HG02973 (cell line): ENCODE results near the gene OVOL1.

ENCODE experiments used
- ATAC-seq: cut with Tn5 transposase; IDR thresholded peaks from one replicate; pipeline ENCODE4 v1.9.1; 2021; ENCODE audit warnings: moderate library complexity; ENCODE audit not compliant: unreplicated experiment

Gene OVOL1

GRCh38 chr11:65790902-65791650, 4.2 kb downstream of the OVOL1 start:
- no peak for ATAC-seq

GRCh38 chr11:65791719-65792213, 4.9 kb downstream of the OVOL1 start:
- ATAC-seq = peak; percentile 76

- no peak for ATAC-seq
These were observed 5.6 kb downstream of the OVOL1 start for GRCh38 chr11:65792456-65792855.

DNA sequence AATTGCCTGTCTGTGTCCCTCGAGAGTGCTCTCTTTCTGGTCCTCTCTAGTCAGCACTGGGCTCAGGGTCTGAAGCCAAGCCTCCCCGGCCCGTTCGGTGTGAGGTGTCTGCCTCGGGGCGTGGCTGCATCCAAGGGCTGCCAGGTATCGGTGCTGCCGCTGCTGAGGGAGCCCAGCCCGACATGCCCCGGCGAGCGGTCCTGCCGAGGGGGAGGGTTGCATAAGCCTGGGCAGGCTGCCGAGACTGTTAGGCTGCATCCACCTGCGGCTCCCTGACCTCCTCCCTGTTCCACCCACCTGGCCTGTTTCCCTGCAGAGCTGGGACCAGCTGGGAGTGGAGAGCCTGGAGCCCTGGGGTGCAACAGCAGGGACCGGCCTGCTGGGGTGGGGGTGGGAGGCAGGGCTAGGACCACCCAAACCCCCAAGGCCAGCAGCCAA, 6.3 kb downstream of the OVOL1 start:
- ATAC-seq = no peak

DNA sequence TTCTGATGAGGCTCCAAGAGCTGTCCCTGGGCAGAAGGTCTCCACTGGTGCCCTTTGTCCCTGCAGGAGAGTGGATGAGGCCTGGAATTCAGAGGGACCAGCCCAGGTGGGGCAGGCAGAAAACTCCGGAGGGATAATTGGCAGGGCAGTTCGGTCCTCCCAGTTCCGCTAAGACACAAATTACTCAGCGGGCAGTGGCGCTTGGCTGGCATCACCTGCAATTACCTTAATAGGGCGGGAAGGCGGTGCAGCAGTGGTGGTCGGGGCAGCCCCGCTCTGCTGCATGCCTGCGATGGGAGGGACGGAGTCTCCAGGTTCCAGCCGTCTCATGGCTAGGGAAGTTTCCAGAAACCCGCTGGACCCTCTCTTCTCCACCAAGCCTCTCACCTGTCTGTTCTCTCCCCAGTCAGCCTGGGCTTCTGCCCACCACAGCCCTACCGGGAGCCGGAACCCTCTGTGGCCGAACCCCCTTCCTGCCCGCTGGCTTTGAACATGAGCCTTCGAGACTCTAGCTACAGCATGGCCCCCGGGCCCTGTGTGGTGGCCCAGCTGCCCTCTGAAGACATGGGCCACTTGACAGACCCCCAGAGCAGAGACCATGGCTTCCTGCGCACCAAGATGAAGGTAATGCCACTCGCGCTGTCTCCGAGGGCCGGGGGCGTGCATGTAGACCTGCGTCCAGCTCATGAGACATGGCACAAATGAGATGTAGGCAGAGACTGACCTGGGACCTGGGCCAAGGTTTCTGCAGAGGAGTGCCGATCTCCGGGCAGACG, 7.0 kb downstream of the OVOL1 start:
- no peak for ATAC-seq

- ATAC-seq = no peak
These were observed 8.0 kb downstream of the OVOL1 start for GRCh38 chr11:65794570-65795510.

DNA sequence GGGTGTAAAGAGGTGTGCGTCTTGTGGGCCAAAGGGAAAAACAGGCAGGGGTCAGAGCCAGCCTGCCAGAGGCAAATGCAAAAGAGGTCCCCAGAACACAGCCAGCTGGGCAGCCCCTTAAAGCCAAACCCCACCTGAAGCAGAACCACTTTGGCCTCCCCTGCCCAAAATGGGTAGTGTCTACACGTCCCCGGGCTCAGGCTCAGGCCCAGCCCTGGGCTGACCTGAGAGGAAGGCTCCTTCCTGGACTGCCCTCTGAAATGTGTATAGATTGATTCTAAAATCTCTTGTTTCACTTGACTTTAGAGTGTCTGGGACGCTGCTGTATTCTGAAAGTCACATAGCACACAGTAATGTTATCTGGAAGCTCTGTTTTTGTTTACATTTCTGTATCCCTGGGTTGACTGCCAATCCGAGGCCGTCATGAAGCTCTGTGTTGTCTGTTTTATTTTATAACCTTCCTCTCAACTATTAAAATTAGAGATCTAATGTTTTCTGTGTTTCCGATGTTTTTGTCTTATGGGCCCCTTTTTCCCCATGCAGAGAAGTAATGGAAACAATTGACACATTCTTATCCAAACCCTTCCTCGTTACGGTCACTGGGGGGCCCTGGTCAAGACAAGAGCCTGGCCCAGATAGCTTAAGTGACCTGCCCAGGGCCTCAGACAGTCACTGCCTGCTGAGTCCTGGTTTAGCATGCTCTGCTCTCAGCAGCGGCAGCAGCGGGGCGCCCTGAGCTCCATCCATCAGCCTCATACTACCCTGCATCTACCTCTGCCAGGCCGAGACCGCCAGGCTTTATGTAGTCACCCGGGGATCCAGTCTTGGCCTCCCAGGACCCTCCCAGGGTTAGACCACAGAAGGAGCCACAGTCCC, 10.1 kb downstream of the OVOL1 start:
- no peak for ATAC-seq

DNA sequence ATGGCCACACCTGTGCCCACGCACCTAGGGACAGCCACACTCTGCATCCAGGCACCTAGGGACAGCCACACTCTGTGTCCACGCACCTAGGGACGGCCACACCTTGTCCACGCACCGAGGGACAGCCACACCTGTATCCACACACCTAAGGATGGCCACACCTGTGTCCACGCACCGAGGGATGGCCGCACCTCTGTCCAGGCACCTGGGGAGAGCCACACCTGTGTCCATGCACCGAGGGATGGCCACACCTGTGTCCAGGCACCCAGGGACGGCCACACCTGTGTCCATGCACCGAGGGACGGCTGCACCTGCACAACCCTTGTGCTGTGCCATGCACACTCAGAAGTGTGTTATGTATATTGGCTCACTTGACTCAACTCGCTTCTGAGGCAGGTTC, 10.8 kb downstream of the OVOL1 start:
- ATAC-seq = no peak

DNA sequence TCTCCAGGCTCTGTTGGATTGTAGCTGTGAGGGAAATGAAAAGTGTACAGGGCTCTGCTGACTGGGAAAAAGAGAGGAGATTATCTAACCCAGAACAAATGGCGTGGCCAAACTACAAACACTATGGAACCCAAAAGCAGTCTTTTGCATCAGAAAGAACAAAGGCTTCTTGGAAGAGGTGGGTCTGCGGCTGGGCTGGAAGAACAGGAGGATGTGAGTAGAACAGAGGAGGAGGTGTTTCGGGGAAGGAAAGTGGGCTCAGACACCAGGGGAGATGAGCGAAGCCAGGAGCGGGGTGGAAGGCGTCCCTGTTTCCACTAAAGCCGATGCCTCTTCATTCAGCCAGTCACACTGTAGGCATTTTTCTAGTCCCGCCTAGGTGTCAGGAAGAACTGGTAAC, 12.0 kb downstream of the OVOL1 start:
- ATAC-seq = no peak

GRCh38 chr11:65801153-65801987, 14.5 kb downstream of the OVOL1 start:
- ATAC-seq = no peak

- ATAC-seq = peak; percentile 76
These were observed 16.0 kb downstream of the OVOL1 start for GRCh38 chr11:65802841-65803240.

GRCh38 chr11:65803797-65804492, 17.1 kb downstream of the OVOL1 start:
- ATAC-seq = no peak

DNA sequence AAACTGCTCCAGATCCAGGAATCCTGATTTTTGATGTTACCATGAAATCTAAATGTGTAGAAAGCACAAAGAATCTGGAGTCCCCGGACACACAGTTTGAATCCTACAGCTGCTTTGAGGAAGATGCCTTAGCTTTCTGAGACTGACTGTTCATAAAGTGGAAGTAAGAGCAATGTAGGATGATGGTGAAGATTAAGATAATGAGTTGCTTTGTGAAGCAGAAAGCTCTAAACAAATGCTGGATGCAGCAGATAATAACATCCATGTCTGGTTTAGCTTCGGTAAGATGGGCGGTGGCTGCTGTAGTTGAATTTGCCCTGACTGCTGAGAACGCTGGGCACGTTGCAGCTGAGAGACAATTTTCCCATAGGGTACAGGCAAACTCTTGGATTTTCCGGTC, 20.1 kb downstream of the OVOL1 start:
- no peak for ATAC-seq

GRCh38 chr11:65808744-65809341, 22.0 kb downstream of the OVOL1 start:
- ATAC-seq = no peak

GRCh38 chr11:65809496-65809895, 22.6 kb downstream of the OVOL1 start:
- ATAC-seq = no peak

DNA sequence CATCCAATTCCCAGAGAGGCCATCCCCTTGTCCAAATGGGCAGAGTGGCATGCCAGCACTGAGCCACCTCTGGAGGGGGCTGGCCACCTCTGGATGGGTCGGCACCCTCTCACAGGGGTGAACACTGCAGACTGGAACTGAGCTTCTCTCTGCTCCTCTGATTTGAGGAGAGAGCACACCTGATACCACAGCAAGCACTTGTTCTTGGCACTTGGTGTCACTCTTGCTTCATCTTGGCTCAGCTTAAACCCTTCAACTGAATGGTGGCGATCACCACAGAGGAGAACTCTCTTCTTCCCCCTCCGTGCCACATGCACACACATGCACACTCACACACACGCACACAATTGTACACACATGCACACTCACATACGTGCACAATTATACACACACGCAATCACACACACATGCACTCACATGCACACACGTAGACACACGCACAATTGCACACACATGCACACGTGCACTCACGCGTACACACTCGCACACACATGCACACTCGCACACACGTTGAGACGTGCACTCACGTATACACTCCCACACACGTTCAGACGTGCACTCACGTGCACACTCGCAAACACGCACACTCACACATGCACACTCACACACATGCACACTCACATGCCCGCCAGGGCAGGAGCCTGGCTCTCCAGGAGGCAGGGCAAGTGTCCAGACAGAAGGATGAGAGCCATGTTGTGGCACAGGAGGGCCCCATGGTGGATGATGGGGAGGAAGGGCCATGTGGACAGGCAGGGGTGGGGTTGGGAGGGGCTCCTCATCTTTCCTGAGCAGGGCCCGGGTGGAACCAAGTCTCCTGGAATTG, 23.4 kb downstream of the OVOL1 start:
- ATAC-seq = no peak

- no peak for ATAC-seq
These were observed 25.1 kb downstream of the OVOL1 start for GRCh38 chr11:65811764-65812475.
